Brain microvascular endothelial cell (primary cell): ENCODE data around the gene DENND2A.
A peak's percentile ranks its signal among the peaks of the same experiment; 100 is the strongest.
"Not testable (repeated sequence)": the region's sequence is repeated elsewhere in the genome, so short reads cannot be mapped to it uniquely, and the experiment has no call there.

Experiments
- DNase-seq: peaks from one replicate; pipeline ENCODE4 v3.0.0-alpha.2; 2020
- H3K27ac ChIP-seq: fragments of 250-450 bp; sonication (Bioruptor Pico); 2 replicates; pipeline ENCODE4 v1.5.1; 2020; ENCODE audit warnings: mild to moderate bottlenecking, moderate library complexity
- H3K27me3 ChIP-seq: fragments of 250-450 bp; sonication (Bioruptor Pico); replicated peaks from 2 replicates; pipeline ENCODE4 v1.5.1; 2020; ENCODE audit warnings: mild to moderate bottlenecking
- H3K36me3 ChIP-seq: fragments of 250-450 bp; sonication (Bioruptor Pico); replicated peaks from 2 replicates; pipeline ENCODE4 v1.5.1; 2020; ENCODE audit warnings: mild to moderate bottlenecking
- H3K4me3 ChIP-seq: 2 replicates; pipeline ENCODE4 v1.5.1; 2011; ENCODE audit warnings: low read depth, mild to moderate bottlenecking, control low read depth, low read length, moderate library complexity
- in situ Hi-C: cut with HindIII; loops from 2 replicates; pipeline ENCODE4 v1.10.0; 2017; ENCODE audit warnings: low sequenced_read_pairs, low pct_ligation_motif_present
- TF ChIP-seq, protein P1 (sequence below): IDR thresholded peaks from 2 replicates; pipeline ENCODE4 v1.5.1; 2011; ENCODE audit warnings: low read depth, mild to moderate bottlenecking, moderate library complexity, low read length, control low read depth, inconsistent platforms; ENCODE audit errors: missing control alignments

DENND2A gene

GRCh38 chr7:140537750-140538482 is 102.7 kb downstream of the DENND2A start:
- Histone ChIP-seq H3K27ac (no peak overlapping the region), H3K4me3 (no peak overlapping the region), H3K27me3 (no peaks in the 10 kb centered on the region), H3K36me3 (no peaks in the 10 kb centered on the region)
- TF ChIP-seq, protein P1, sequence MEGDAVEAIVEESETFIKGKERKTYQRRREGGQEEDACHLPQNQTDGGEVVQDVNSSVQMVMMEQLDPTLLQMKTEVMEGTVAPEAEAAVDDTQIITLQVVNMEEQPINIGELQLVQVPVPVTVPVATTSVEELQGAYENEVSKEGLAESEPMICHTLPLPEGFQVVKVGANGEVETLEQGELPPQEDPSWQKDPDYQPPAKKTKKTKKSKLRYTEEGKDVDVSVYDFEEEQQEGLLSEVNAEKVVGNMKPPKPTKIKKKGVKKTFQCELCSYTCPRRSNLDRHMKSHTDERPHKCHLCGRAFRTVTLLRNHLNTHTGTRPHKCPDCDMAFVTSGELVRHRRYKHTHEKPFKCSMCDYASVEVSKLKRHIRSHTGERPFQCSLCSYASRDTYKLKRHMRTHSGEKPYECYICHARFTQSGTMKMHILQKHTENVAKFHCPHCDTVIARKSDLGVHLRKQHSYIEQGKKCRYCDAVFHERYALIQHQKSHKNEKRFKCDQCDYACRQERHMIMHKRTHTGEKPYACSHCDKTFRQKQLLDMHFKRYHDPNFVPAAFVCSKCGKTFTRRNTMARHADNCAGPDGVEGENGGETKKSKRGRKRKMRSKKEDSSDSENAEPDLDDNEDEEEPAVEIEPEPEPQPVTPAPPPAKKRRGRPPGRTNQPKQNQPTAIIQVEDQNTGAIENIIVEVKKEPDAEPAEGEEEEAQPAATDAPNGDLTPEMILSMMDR: no peak
- no peak for DNase-seq
- in situ Hi-C loops: no loop called here

DNA sequence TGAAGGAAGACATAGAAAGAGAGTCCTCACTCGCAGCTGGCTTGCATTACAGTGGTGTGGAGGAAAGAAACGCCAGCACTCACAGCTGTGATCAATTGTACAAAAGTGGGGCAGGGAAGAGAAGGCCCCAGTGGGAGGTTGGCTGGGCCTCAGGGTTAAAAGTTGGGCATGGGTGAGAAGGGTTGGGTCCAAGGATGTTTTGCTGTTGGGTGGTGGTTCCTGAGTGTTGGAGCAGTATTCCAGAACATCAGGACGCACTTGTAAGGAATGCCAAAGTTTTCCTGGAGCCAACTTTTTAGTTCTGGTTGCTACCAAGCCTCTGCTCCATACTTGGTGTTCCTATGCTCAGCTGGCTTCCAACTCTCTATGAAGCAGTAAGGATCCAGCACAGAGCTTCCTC is 105.9 kb downstream of the DENND2A start:
- TF ChIP-seq, protein P1: no peak
- H3K27me3 ChIP-seq: no peaks in the 10 kb centered on the region
- no peak for DNase-seq
- H3K4me3 ChIP-seq: no peak overlapping the region
- in situ Hi-C loops: no loop called here
- no peaks in the 10 kb centered on the region for H3K36me3 ChIP-seq
- no peak overlapping the region for H3K27ac ChIP-seq

- DNase-seq: peak; percentile 25
- Histone ChIP-seq H3K36me3 (no peaks in the 10 kb centered on the region), H3K4me3 (no peak overlapping the region), H3K27me3 (no peaks in the 10 kb centered on the region), H3K27ac (no peak overlapping the region)
- TF ChIP-seq, protein P1: no peak
- in situ Hi-C loops: no loop called here
Measured at GRCh38 chr7:140533394-140533872, 107.2 kb downstream of the DENND2A start.

DNA sequence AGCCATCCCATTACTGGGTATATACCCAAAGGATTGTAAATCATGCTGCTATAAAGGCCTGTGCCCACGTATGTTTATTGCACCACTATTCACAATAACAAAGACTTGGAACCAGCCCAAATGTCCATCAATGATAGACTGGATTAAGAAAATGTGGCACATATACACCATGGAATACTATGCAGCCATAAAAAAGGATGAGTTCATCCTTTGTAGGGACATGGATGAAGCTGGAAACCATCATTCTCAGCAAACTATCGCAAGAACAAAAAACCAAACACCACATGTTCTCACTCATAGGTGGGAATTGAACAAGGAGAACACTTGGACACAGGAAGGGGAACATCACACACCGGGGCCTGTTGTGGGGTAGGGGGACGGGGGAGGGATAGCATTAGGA is 111.2 kb downstream of the DENND2A start:
- H3K27ac ChIP-seq, H3K27me3 ChIP-seq, H3K4me3 ChIP-seq, H3K36me3 ChIP-seq, in situ Hi-C loops, DNase-seq: not testable (repeated sequence)

- no peak for DNase-seq
- Histone ChIP-seq H3K36me3 (no peaks in the 10 kb centered on the region), H3K27ac (no peak overlapping the region), H3K4me3 (no peak overlapping the region), H3K27me3 (no peaks in the 10 kb centered on the region)
- TF ChIP-seq, protein P1: no peak
- in situ Hi-C loops: no loop called here
Measured at GRCh38 chr7:140526787-140527664, 113.6 kb downstream of the DENND2A start.

GRCh38 chr7:140526214-140526613 is 114.4 kb downstream of the DENND2A start:
- TF ChIP-seq, protein P1: no peak
- in situ Hi-C loops: no loop called here
- no peak for DNase-seq
- Histone ChIP-seq H3K27me3 (no peaks in the 10 kb centered on the region), H3K4me3 (no peak overlapping the region), H3K27ac (no peak overlapping the region), H3K36me3 (no peaks in the 10 kb centered on the region)
